K562 (cell line): ENCODE results near the gene RAB3GAP1. TPM values are rescaled to one million over a fixed set of nuclear protein-coding genes. Genes with fewer than 3 reads are reported as not detected.

Experiments
- ATAC-seq: fragments of 200-7000 bp; cut with Tn5 transposase; 3 replicates; pipeline ENCODE4 v1.9.1; 2020; ENCODE audit warnings: moderate library complexity
- BruUV-seq: library from RNA; stranded (reverse); fragments of 400-500 nt; replicated peaks from 2 replicates; lab custom pipeline; 2021; lab: Mats Ljungman, UMichigan
- CTCF ChIA-PET: fragments of 300-600 bp; formaldehyde crosslinking; extraction: SDS; loops from one replicate; lab custom pipeline; 2021; ENCODE audit warnings: low intra/inter-chr PET ratio; lab: Yijun Ruan, JAX
- POLR2A ChIA-PET: fragments of 300-600, 350-650 bp; sonication (Branson Sonifier 250); formaldehyde crosslinking; extraction: SDS; loops from one replicate; lab custom pipeline; 2021; ENCODE audit warnings: antibody characterized with exemption, inconsistent platforms; lab: Yijun Ruan, JAX
- DNase-seq, 4 experiments: peaks; one replicate each; pipeline versions ENCODE4 v3.0.0 to v3.0.0-alpha.2; 2011 to 2018; ENCODE audit warnings: low spot score in 3 of 4, mixed read lengths in 3 of 4; ENCODE audit errors: extremely low read depth in 1 of 4
- FAIRE-seq: peaks from 2 replicates; lab custom pipeline; 2011; peaks lifted over from hg19 to GRCh38; lab: Jason Lieb, UNC
- H2AFZ ChIP-seq: 2 replicates; pipeline ENCODE4 v1.6.0; 2011; ENCODE audit warnings: low read depth, low read length, control low read depth, inconsistent platforms
- H3K27ac ChIP-seq: fragments of 200-600 bp; 3 replicates; pipeline ENCODE4 v1.8.0; 2011; ENCODE audit warnings: low read depth, mild to moderate bottlenecking, control low read depth, inconsistent platforms, low read length, moderate library complexity, mixed read lengths; ENCODE audit errors: extremely low read depth
- H3K27me3 ChIP-seq, 2 experiments: fragments of 300-600 bp in 1 of 2; 2 replicates in 1 of 2; 3 replicates in 1 of 2; pipeline versions ENCODE4 v1.6.0 to v1.8.0; 2011; ENCODE audit warnings: inconsistent platforms in 2 of 2, low read length in 2 of 2, mild to moderate bottlenecking in 1 of 2, mixed read lengths in 1 of 2, moderate library complexity in 1 of 2; ENCODE audit not compliant: control insufficient read depth in 2 of 2, insufficient read depth in 2 of 2
- H3K36me3 ChIP-seq: fragments of 300-600 bp; 3 replicates; pipeline ENCODE4 v1.8.0; 2011; ENCODE audit warnings: mild to moderate bottlenecking, low read length, inconsistent platforms; ENCODE audit not compliant: control insufficient read depth, insufficient read depth
- H3K4me1 ChIP-seq, 2 experiments: fragments of 200-600 bp in 1 of 2; replicated peaks in 1 of 2; 2 replicates in 1 of 2; 3 replicates in 1 of 2; pipeline versions ENCODE4 v1.5.1 to v1.8.0; 2011; ENCODE audit warnings: inconsistent platforms in 2 of 2, low read length in 2 of 2, mild to moderate bottlenecking in 1 of 2, mixed read lengths in 1 of 2, moderate library complexity in 1 of 2; ENCODE audit not compliant: control insufficient read depth in 2 of 2, insufficient read depth in 2 of 2
- H3K4me2 ChIP-seq: 2 replicates; pipeline ENCODE4 v1.6.1; 2011; ENCODE audit warnings: low read length, control low read depth, inconsistent platforms, mixed read lengths; ENCODE audit not compliant: insufficient read depth
- H3K4me3 ChIP-seq: fragments of 200-600 bp; sonication (generic), shearing (Covaris generic); 2 replicates; pipeline ENCODE4 v1.5.1; 2016; ENCODE audit warnings: control low read depth, inconsistent platforms
- H3K79me2 ChIP-seq: fragments of 200-600 bp; 3 replicates; pipeline ENCODE4 v1.8.0; 2011; ENCODE audit warnings: low read length, inconsistent platforms; ENCODE audit not compliant: control insufficient read depth, insufficient read depth
- H3K9ac ChIP-seq, 2 experiments: 2 replicates each; pipeline versions ENCODE4 v1.6.0 to v1.6.1; 2011; ENCODE audit warnings: low read depth in 2 of 2, low read length in 2 of 2, control low read depth in 1 of 2, inconsistent platforms in 1 of 2, mild to moderate bottlenecking in 1 of 2, mixed read lengths in 1 of 2; ENCODE audit not compliant: insufficient read depth in 1 of 2
- H3K9me1 ChIP-seq: one replicate; pipeline ENCODE4 v1.6.0; 2011; ENCODE audit warnings: inconsistent platforms, mild to moderate bottlenecking, low read length, moderate library complexity; ENCODE audit not compliant: control insufficient read depth, insufficient read depth
- H3K9me3 ChIP-seq: replicated peaks from 2 replicates; pipeline ENCODE4 v1.5.1; 2011; ENCODE audit warnings: low read depth, low read length, inconsistent platforms; ENCODE audit not compliant: control insufficient read depth, insufficient read depth
- H4K20me1 ChIP-seq: replicated peaks from 2 replicates; pipeline ENCODE4 v1.6.1; 2011; ENCODE audit warnings: low read length, inconsistent platforms, mixed read lengths; ENCODE audit not compliant: control insufficient read depth, insufficient read depth
- CREB3L1 ChIP-seq: fragments of 450-650 bp; IDR thresholded peaks from 2 replicates; pipeline ENCODE4 v1.6.1; 2014; ENCODE audit warnings: low read depth, mild to moderate bottlenecking, moderate library complexity, borderline replicate concordance
- FUS ChIP-seq: fragments of 200-400 bp; formaldehyde crosslinking; optimal IDR thresholded peaks from 2 replicates; pipeline ENCODE3; 2017; ENCODE audit warnings: low read depth, low read length
- GTF3C2 ChIP-seq: IDR thresholded peaks from 3 replicates; pipeline ENCODE4 v1.6.1; 2011; ENCODE audit warnings: borderline replicate concordance, mild to moderate bottlenecking, moderate library complexity; ENCODE audit not compliant: insufficient read length; ENCODE audit errors: extremely low read depth
- PTBP1 ChIP-seq: fragments of 200-400 bp; formaldehyde crosslinking; IDR thresholded peaks from 2 replicates; pipeline ENCODE4 v1.6.1; 2017; ENCODE audit warnings: low read depth, low read length
- RHOXF2B ChIP-seq: fragments of 250-450 bp; sonication (Bioruptor Pico); conservative IDR thresholded peaks from 2 replicates; pipeline ENCODE4 v1.5.1; 2021
- RREB1 ChIP-seq: fragments of 250-450 bp; sonication (Bioruptor Pico); IDR thresholded peaks from 2 replicates; pipeline ENCODE4 v1.4.0; 2020
- TCFL5 ChIP-seq: fragments of 250-450 bp; sonication (Bioruptor Pico); conservative IDR thresholded peaks from 2 replicates; pipeline ENCODE4 v1.6.1; 2021; ENCODE audit warnings: mild to moderate bottlenecking, moderate library complexity, matching md5 sums
- USF2 ChIP-seq: sonication (generic); formaldehyde crosslinking; IDR thresholded peaks from 2 replicates; pipeline ENCODE4 v1.5.0; 2020; ENCODE audit warnings: missing genetic modification reagents
- ZFP1 ChIP-seq: fragments of 450-650 bp; formaldehyde crosslinking; IDR thresholded peaks from 2 replicates; pipeline ENCODE4 v1.4.0; 2020; ENCODE audit warnings: mild to moderate bottlenecking, mixed read lengths
- WGBS: fragments of 100-300 bp; shearing (Covaris generic); methylation state at CpG from one replicate; pipeline ENCODE4 v1.1.6; 2016; ENCODE audit warnings: low coverage, mixed read lengths; ENCODE audit not compliant: insufficient coverage; ENCODE audit errors: missing lambda C conversion rate; 5-methylcytosine and 5-hydroxymethylcytosine counted together
- in situ Hi-C: fragments of 300-500 bp; cut with MboI; formaldehyde crosslinking; loops from 4 replicates; pipeline ENCODE4 v1.15.0; 2018; ENCODE audit warnings: inconsistent platforms, mixed read lengths
- intact Hi-C: fragments of 100-400 bp; cut with micrococcal nuclease; formaldehyde crosslinking; loops from 2 replicates; pipeline ENCODE4 v1.14.2; 2022
- polyA plus RNA-seq, 8 experiments: library from polyadenylated mRNA; depleted of rRNA in 4 of 8; stranded (reverse) in 5 of 8; unstranded in 3 of 8; fragments of >200 nt; fragmentation: Nextera tagmentation in 2 of 8; fragmentation: Illumina TruSeq in 1 of 8; extraction: Ambion mirVana in 2 of 8; extraction: Trizol in 1 of 8; gene quantifications; 2 replicates each; pipeline versions ENCODE4 v1.2.1 to v1.2.3, GENCODE V29; 2011 to 2014; ENCODE audit warnings: inconsistent platforms in 1 of 8, missing spikeins in 1 of 8
- total RNA-seq, 7 experiments: library from RNA; depleted of rRNA in 6 of 7; stranded (reverse); fragments of >200 nt in 6 of 7; fragmentation: Illumina TruSeq in 2 of 7; extraction: Trizol in 2 of 7; gene quantifications; 2 replicates each; pipeline versions ENCODE4 v1.2.1 to v1.2.3, GENCODE V29; 2011 to 2021; ENCODE audit warnings: low replicate concordance in 1 of 7

RAB3GAP1 gene
- total and polyA plus RNA-seq, 9 of the 15 experiments (the other 6 are each of a cell fraction or from before 2014, with no cell fraction given), result 15.5 to 48.6 (median 33.0) TPM

- Histone ChIP-seq H3K9me1 (no peaks in the 10 kb centered on the region), H3K4me2 (no peak overlapping the region), H4K20me1 (no peaks in the 10 kb centered on the region), H2AFZ (no peak overlapping the region), H3K9me3 (no peaks in the 10 kb centered on the region), H3K4me1 (no peaks in the 10 kb centered on the region), H3K36me3 (peaks cover 73% of the 10 kb centered on the region), H3K4me3 (no peak overlapping the region), H3K27me3 (no peaks in the 10 kb centered on the region), H3K27ac (no peak overlapping the region), H3K79me2 (no peaks in the 10 kb centered on the region), H3K9ac (no peak overlapping the region)
- CTCF ChIA-PET, result no interaction called here
- POLR2A ChIA-PET, result interaction anchor here (1.2 kb wide), 1 partner anchor 413 kb away, joined by 3 read pairs; no protein-coding TSS in a partner anchor
- in situ Hi-C loops (no loop called here), intact Hi-C loops (no loop called here)
- no peak for DNase-seq
- no TSS peak for BruUV-seq
- ATAC-seq, result peak; percentile 49; the same call in 2 of the 3 replicates
- 91% methylated on average over 2 of the region's 2 CpGs for WGBS
- FAIRE-seq, result no peak
- TF ChIP-seq ZFP1 (CRISPR knock-in tag) (no peak), RHOXF2B (CRISPR knock-in tag) (no peak), FUS (no peak), RREB1 (CRISPR knock-in tag) (no peak), PTBP1 (no peak), CREB3L1 (no peak), TCFL5 (no peak), GTF3C2 (no peak), USF2 (CRISPR knock-in tag) (no peak)
Measured at GRCh38 chr2:135159191-135159590, 107.1 kb downstream of the RAB3GAP1 start.
